ENCODE data around the gene NREP. TPM values are rescaled to one million over a fixed set of nuclear protein-coding genes. Genes with fewer than 3 reads are reported as not detected.

NREP gene
- total and polyA plus RNA-seq, 2 donors (not counting 3 experiments of a cell fraction or from before 2014, with no cell fraction given), result 96.7 to 112 TPM

DNA sequence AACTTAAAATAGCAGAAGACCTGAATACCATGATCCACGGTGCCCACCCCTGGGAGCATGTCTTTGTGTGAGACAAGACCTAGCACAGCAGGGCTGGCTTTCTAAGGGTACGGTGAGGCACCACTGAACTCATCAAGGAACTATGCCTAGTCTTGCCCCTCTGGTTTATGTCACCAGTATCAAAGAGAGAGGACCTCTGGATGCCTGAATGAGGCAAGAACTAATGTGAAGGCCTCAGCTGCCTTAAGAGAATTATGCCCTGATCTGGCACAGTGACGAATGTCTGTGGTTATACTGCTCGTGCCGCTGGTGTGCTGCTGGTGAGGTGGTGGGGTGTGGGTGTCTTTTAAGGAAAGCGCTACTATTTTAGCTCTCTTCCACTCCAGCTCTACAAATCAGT lies 23.0 kb downstream of the NREP start:
- dilution Hi-C loops (cut with MboI; ENCODE audit: extremely low pct_ligation_motif_present, low sequenced_read_pairs), result no loop called here
- TF ChIP-seq, protein P1, sequence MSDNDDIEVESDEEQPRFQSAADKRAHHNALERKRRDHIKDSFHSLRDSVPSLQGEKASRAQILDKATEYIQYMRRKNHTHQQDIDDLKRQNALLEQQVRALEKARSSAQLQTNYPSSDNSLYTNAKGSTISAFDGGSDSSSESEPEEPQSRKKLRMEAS (IDR thresholded peaks at IDR 0.05; ENCODE audit: insufficient read depth, insufficient read length), result no peak
- TF ChIP-seq JUN (IDR thresholded peaks at IDR 0.05; ENCODE audit: borderline replicate concordance, insufficient read depth, insufficient read length, low read depth), result no peak
- TF ChIP-seq FOS (IDR thresholded peaks at IDR 0.05; ENCODE audit: borderline replicate concordance, insufficient read depth, low read length), result no peak
- TF ChIP-seq, protein P2, sequence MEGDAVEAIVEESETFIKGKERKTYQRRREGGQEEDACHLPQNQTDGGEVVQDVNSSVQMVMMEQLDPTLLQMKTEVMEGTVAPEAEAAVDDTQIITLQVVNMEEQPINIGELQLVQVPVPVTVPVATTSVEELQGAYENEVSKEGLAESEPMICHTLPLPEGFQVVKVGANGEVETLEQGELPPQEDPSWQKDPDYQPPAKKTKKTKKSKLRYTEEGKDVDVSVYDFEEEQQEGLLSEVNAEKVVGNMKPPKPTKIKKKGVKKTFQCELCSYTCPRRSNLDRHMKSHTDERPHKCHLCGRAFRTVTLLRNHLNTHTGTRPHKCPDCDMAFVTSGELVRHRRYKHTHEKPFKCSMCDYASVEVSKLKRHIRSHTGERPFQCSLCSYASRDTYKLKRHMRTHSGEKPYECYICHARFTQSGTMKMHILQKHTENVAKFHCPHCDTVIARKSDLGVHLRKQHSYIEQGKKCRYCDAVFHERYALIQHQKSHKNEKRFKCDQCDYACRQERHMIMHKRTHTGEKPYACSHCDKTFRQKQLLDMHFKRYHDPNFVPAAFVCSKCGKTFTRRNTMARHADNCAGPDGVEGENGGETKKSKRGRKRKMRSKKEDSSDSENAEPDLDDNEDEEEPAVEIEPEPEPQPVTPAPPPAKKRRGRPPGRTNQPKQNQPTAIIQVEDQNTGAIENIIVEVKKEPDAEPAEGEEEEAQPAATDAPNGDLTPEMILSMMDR (IDR thresholded peaks at IDR 0.05; ENCODE audit: extremely low read depth in 1 of 2, insufficient read depth in 1 of 2, low read depth in 1 of 2, low read length in 2 of 2), result no peak
- no peak for TF ChIP-seq POLR2AphosphoS5 (IDR thresholded peaks at IDR 0.05; ENCODE audit: insufficient read depth, low read depth, low read length)
- no peak for TF ChIP-seq EZH2 (IDR thresholded peaks at IDR 0.05; ENCODE audit: borderline replicate concordance, low read depth, low read length, severe bottlenecking)
- TF ChIP-seq MYC (IDR thresholded peaks at IDR 0.05; ENCODE audit: low read depth, low read length), result no peak
- no peak for TF ChIP-seq GATA2 (IDR thresholded peaks at IDR 0.05; ENCODE audit: insufficient read depth, insufficient read length, low read depth, low read length)
- TF ChIP-seq POLR2A (IDR thresholded peaks at IDR 0.05; ENCODE audit: low read depth, low read length), result no peak
- H3K4me3 ChIP-seq (replicated peaks in 1 of 3; ENCODE audit: insufficient read depth in 1 of 3, low read depth in 1 of 3, low read length in 3 of 3), result no peak overlapping the region
- BruUV-seq (replicated peaks), result no TSS peak
- no peaks in the 10 kb centered on the region for H3K79me2 ChIP-seq (ENCODE audit: control insufficient read depth, insufficient read depth, low read length)
- H3K9me1 ChIP-seq (replicated peaks; ENCODE audit: control insufficient read depth, extremely low read depth, insufficient read depth, low read length), result no peaks in the 10 kb centered on the region
- H2AFZ ChIP-seq (ENCODE audit: low read depth, low read length), result no peak overlapping the region
- H3K9me3 ChIP-seq (replicated peaks; ENCODE audit: control insufficient read depth, insufficient read depth, low read length), result no peaks in the 10 kb centered on the region
- DNase-seq (ENCODE audit: low read depth, low spot score), result no peak
- H3K27ac ChIP-seq (ENCODE audit: insufficient read depth, low read depth, low read length), result no peak overlapping the region
- H3K4me2 ChIP-seq (ENCODE audit: insufficient read depth, low read length), result no peak overlapping the region
- CTCF ChIA-PET, result no interaction called here
- H3K27me3 ChIP-seq (ENCODE audit: control insufficient read depth in 2 of 2, insufficient read depth in 2 of 2, low read length in 2 of 2), result no peaks in the 10 kb centered on the region
- POLR2A ChIA-PET, result no interaction called here
- intact Hi-C loops (cut with micrococcal nuclease), result no loop called here
- H3K9ac ChIP-seq (replicated peaks; ENCODE audit: extremely low read depth, insufficient read depth, low read length), result no peak overlapping the region
- no peaks in the 10 kb centered on the region for H4K20me1 ChIP-seq (replicated peaks; ENCODE audit: control insufficient read depth, extremely low read depth, insufficient read depth, low read length)
- no peak for FAIRE-seq
- H3K4me1 ChIP-seq (ENCODE audit: control insufficient read depth, extremely low read depth, insufficient read depth, low read length), result no peaks in the 10 kb centered on the region
- H3K36me3 ChIP-seq (ENCODE audit: control insufficient read depth in 2 of 2, extremely low read depth in 1 of 2, insufficient read depth in 2 of 2, low read length in 2 of 2), result peaks cover 6 to 12% of the 10 kb centered on the region in 2 experiments

All from endothelial cell of umbilical vein (primary cell).